Kidney epithelial cell (primary cell): ENCODE data around the gene CCBE1. TPM values are rescaled to one million over a fixed set of nuclear protein-coding genes. Genes with fewer than 3 reads are reported as not detected.
A peak's percentile ranks its signal among the peaks of the same experiment; 100 is the strongest.

Experiments
- DNase-seq: peaks from one replicate; pipeline ENCODE4 v3.0.0-alpha.2; 2010; ENCODE audit warnings: low read depth
- H3K27me3 ChIP-seq: 2 replicates; pipeline ENCODE4 v1.6.0; 2011; ENCODE audit warnings: low read length; ENCODE audit not compliant: control insufficient read depth, insufficient read depth
- H3K36me3 ChIP-seq: 2 replicates; pipeline ENCODE4 v1.5.1; 2011; ENCODE audit warnings: low read length; ENCODE audit not compliant: control insufficient read depth, insufficient read depth
- H3K4me3 ChIP-seq: 2 replicates; pipeline ENCODE4 v1.5.1; 2011; ENCODE audit warnings: low read depth, mild to moderate bottlenecking, control low read depth, low read length
- total RNA-seq: library from RNA; depleted of rRNA; stranded (reverse); fragments of >200 nt; gene quantifications from 2 replicates; pipeline ENCODE4 v1.2.3, GENCODE V29; 2015
- TF ChIP-seq, protein P1 (sequence below): IDR thresholded peaks from 2 replicates; pipeline ENCODE4 v1.5.1; 2011; ENCODE audit warnings: mild to moderate bottlenecking, moderate library complexity, low read length, control low read depth, inconsistent platforms; ENCODE audit not compliant: insufficient read depth, poor library complexity, severe bottlenecking

The CCBE1 gene
- 1.1 and 1.2 TPM in 2 replicates for total RNA-seq

DNA sequence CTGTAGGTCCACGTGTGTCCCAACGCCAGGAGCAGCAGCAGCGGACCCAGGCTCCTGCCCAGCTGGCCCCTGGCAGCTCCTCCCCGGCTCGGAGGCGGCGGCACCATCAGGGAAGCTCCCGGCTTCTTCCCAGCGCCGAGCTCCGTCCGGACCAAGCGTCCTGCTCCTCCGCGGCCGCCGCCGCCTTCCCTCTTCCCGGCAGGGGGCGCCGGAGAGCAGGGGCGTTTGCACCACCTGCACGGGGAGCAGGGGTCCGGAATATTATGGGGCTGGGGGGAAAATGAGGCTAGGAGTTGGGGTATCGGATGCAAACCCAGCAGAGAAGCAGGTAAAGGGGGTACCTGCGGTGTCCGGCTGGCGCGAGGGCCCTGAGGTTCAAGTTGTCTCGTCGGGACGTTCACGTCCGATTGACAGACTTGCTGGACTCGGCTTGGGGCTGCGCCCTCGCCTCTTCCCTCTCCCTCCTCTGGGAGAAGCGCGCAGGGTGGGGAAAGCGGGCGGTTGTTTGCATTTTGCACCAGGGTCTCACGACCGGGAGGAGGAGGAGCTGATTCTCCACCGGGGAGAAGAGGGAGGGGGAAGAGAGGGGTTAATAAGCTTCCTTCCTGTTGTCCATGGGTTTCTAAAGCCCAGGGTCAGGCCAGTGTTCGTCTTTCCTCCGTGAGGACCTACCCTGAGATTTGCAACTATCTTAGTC is at the start of gene CCBE1:
CCBE1 (minus strand) TSS at position 188 of the 697 bp plus-strand sequence.
- peaks cover 14% of the 10 kb centered on the region for H3K27me3 ChIP-seq
- H3K36me3 ChIP-seq = no peaks in the 10 kb centered on the region
- H3K4me3 ChIP-seq = peak within 1 kb of the TSS; percentile 60
- no peak for DNase-seq
- TF ChIP-seq, protein P1, sequence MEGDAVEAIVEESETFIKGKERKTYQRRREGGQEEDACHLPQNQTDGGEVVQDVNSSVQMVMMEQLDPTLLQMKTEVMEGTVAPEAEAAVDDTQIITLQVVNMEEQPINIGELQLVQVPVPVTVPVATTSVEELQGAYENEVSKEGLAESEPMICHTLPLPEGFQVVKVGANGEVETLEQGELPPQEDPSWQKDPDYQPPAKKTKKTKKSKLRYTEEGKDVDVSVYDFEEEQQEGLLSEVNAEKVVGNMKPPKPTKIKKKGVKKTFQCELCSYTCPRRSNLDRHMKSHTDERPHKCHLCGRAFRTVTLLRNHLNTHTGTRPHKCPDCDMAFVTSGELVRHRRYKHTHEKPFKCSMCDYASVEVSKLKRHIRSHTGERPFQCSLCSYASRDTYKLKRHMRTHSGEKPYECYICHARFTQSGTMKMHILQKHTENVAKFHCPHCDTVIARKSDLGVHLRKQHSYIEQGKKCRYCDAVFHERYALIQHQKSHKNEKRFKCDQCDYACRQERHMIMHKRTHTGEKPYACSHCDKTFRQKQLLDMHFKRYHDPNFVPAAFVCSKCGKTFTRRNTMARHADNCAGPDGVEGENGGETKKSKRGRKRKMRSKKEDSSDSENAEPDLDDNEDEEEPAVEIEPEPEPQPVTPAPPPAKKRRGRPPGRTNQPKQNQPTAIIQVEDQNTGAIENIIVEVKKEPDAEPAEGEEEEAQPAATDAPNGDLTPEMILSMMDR = peak; percentile 98

GRCh38 chr18:59744271-59744721 is 47.1 kb upstream of the CCBE1 start:
- no peaks in the 10 kb centered on the region for H3K36me3 ChIP-seq
- H3K4me3 ChIP-seq = no peak overlapping the region
- no peak for DNase-seq
- H3K27me3 ChIP-seq = no peaks in the 10 kb centered on the region
- TF ChIP-seq, protein P1 = no peak

GRCh38 chr18:59743566-59743965 is 46.3 kb upstream of the CCBE1 start:
- no peaks in the 10 kb centered on the region for H3K36me3 ChIP-seq
- TF ChIP-seq, protein P1 = no peak
- H3K4me3 ChIP-seq = no peak overlapping the region
- no peaks in the 10 kb centered on the region for H3K27me3 ChIP-seq
- DNase-seq = no peak

- Histone ChIP-seq H3K36me3 (no peaks in the 10 kb centered on the region), H3K27me3 (no peaks in the 10 kb centered on the region), H3K4me3 (no peak overlapping the region)
- DNase-seq = no peak
- TF ChIP-seq, protein P1 = no peak
Observed at GRCh38 chr18:59742325-59743111, 45.3 kb upstream of the CCBE1 start.

DNA sequence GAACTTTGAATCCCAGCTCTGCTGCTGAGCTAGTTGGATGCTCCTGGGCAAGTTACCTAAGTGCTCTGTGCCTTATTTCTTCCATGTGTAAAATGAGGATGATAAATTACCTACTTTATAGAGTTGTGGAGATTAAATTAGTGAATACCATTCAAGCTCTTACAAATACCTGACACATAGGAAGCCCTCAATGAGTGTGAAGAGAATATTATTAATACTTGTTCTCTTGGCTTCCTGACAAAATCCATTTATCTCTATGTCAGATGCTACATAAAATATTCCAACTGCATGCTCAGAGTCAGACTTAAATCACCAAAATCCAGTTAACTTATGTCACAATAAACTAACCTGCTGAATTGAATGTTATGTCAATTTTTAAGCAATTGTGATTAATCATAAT is 42.9 kb upstream of the CCBE1 start:
- DNase-seq = no peak
- no peak overlapping the region for H3K4me3 ChIP-seq
- TF ChIP-seq, protein P1 = no peak

More for the DNA sequence above, 42.9 kb upstream of the CCBE1 start:
- Histone ChIP-seq H3K36me3 (no peaks in the 10 kb centered on the region), H3K27me3 (no peaks in the 10 kb centered on the region)
